HepG2 (cell line): ENCODE measurements around the gene MED23. TPM values are rescaled to one million over a fixed set of nuclear protein-coding genes. Genes with fewer than 3 reads are reported as not detected.

ENCODE experiments used
- BHLHE40 ChIP-seq: IDR thresholded peaks from 2 replicates; pipeline ENCODE4 v1.6.1; 2011; ENCODE audit warnings: low read length, improper control_type of control experiment
- DZIP1 ChIP-seq: sonication (generic); formaldehyde crosslinking; IDR thresholded peaks from 2 replicates; pipeline ENCODE4 v1.5.0; 2020; ENCODE audit warnings: mild to moderate bottlenecking, missing genetic modification reagents
- FOXK2 ChIP-seq: fragments of 450-650 bp; IDR thresholded peaks from 2 replicates; pipeline ENCODE4 v1.6.1; 2016
- GATAD2A ChIP-seq: IDR thresholded peaks from 2 replicates; pipeline ENCODE4 v1.6.1; 2016
- SRSF4 ChIP-seq: fragments of 200-400 bp; formaldehyde crosslinking; IDR thresholded peaks from one replicate; pipeline ENCODE4 v1.6.1; 2018; ENCODE audit warnings: mild to moderate bottlenecking, low read depth, low read length, moderate library complexity; ENCODE audit not compliant: poor library complexity, severe bottlenecking
- ZBTB49 ChIP-seq: sonication (generic); formaldehyde crosslinking; IDR thresholded peaks from 2 replicates; pipeline ENCODE4 v1.4.0; 2020; ENCODE audit warnings: missing genetic modification reagents, borderline replicate concordance
- ZMYM4 ChIP-seq: sonication (generic); formaldehyde crosslinking; IDR thresholded peaks from 2 replicates; pipeline ENCODE4 v1.8.1; 2023; ENCODE audit warnings: mild to moderate bottlenecking, missing genetic modification reagents
- ZNF205 ChIP-seq: IDR thresholded peaks from 2 replicates; pipeline ENCODE4 v1.6.1; 2018; ENCODE audit warnings: missing biosample characterization, missing genetic modification reagents
- ZNF331 ChIP-seq: sonication (generic); formaldehyde crosslinking; IDR thresholded peaks from 2 replicates; pipeline ENCODE4 v1.4.0; 2020; ENCODE audit warnings: missing genetic modification reagents
- ZNF569 ChIP-seq: sonication (generic); formaldehyde crosslinking; IDR thresholded peaks from 2 replicates; pipeline ENCODE4 v1.5.0; 2020; ENCODE audit warnings: mild to moderate bottlenecking, missing genetic modification reagents, moderate library complexity, borderline replicate concordance
- ZNF784 ChIP-seq: sonication (generic); formaldehyde crosslinking; IDR thresholded peaks from 2 replicates; pipeline ENCODE4 v1.5.1; 2020; ENCODE audit warnings: missing genetic modification reagents, mild to moderate bottlenecking, borderline replicate concordance
- polyA plus RNA-seq, 8 experiments: library from polyadenylated mRNA; depleted of rRNA in 3 of 8; stranded (reverse) in 7 of 8; unstranded in 1 of 8; fragments of >200 nt; fragmentation: Illumina TruSeq in 4 of 8; extraction: Trizol in 4 of 8; gene quantifications; 2 replicates each; pipeline versions ENCODE4 v1.2.1 to v1.2.3, GENCODE V29; 2011 to 2016; ENCODE audit warnings: low read depth in 4 of 8, missing spikeins in 1 of 8, mixed read lengths in 1 of 8; ENCODE audit not compliant: insufficient read depth in 1 of 8
- total RNA-seq, 5 experiments: library from RNA; depleted of rRNA; stranded (reverse); fragments of >200 nt; fragmentation: Illumina TruSeq; extraction: Trizol; gene quantifications; 2 replicates each; pipeline ENCODE4 v1.2.3, GENCODE V29; 2016; ENCODE audit warnings: low read depth in 1 of 5
- TF ChIP-seq, protein P1 (sequence below): sonication (generic); formaldehyde crosslinking; IDR thresholded peaks from 2 replicates; pipeline ENCODE4 v1.5.0; 2020; ENCODE audit warnings: mild to moderate bottlenecking, missing genetic modification reagents, borderline replicate concordance
- TF ChIP-seq, protein P2 (sequence below): sonication (generic); formaldehyde crosslinking; IDR thresholded peaks from 2 replicates; pipeline ENCODE4 v1.9.0; 2021; ENCODE audit warnings: missing genetic modification reagents, borderline replicate concordance

MED23 gene
- total and polyA plus RNA-seq, 2 of the 13 experiments (the other 11 are each of a cell fraction or from before 2014, with no cell fraction given), result 34.9 to 50.5 TPM

DNA sequence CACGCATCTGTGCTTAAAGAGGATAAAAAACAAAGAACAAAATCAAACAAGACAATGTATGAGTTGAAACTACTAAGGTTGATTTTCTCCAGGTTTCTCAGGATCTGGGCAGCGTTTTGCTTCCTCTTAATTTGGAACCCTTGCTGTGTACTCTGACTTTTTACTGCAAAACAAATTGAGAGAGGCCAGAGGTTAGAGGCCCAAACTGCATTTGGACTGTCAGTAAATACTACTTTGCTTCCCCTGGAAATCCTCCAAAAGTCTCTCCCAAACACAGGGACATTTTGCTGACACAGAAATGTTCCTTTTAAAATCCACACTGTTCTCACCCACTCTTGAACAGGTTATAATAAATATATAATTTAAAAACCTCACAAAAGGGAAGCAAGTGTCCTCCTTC lies 53.9 kb downstream of the MED23 start (continued):
- no peak; the same call in 1 of the 2 replicates for TF ChIP-seq ZNF784 (CRISPR knock-in tag)
- TF ChIP-seq, protein P1, sequence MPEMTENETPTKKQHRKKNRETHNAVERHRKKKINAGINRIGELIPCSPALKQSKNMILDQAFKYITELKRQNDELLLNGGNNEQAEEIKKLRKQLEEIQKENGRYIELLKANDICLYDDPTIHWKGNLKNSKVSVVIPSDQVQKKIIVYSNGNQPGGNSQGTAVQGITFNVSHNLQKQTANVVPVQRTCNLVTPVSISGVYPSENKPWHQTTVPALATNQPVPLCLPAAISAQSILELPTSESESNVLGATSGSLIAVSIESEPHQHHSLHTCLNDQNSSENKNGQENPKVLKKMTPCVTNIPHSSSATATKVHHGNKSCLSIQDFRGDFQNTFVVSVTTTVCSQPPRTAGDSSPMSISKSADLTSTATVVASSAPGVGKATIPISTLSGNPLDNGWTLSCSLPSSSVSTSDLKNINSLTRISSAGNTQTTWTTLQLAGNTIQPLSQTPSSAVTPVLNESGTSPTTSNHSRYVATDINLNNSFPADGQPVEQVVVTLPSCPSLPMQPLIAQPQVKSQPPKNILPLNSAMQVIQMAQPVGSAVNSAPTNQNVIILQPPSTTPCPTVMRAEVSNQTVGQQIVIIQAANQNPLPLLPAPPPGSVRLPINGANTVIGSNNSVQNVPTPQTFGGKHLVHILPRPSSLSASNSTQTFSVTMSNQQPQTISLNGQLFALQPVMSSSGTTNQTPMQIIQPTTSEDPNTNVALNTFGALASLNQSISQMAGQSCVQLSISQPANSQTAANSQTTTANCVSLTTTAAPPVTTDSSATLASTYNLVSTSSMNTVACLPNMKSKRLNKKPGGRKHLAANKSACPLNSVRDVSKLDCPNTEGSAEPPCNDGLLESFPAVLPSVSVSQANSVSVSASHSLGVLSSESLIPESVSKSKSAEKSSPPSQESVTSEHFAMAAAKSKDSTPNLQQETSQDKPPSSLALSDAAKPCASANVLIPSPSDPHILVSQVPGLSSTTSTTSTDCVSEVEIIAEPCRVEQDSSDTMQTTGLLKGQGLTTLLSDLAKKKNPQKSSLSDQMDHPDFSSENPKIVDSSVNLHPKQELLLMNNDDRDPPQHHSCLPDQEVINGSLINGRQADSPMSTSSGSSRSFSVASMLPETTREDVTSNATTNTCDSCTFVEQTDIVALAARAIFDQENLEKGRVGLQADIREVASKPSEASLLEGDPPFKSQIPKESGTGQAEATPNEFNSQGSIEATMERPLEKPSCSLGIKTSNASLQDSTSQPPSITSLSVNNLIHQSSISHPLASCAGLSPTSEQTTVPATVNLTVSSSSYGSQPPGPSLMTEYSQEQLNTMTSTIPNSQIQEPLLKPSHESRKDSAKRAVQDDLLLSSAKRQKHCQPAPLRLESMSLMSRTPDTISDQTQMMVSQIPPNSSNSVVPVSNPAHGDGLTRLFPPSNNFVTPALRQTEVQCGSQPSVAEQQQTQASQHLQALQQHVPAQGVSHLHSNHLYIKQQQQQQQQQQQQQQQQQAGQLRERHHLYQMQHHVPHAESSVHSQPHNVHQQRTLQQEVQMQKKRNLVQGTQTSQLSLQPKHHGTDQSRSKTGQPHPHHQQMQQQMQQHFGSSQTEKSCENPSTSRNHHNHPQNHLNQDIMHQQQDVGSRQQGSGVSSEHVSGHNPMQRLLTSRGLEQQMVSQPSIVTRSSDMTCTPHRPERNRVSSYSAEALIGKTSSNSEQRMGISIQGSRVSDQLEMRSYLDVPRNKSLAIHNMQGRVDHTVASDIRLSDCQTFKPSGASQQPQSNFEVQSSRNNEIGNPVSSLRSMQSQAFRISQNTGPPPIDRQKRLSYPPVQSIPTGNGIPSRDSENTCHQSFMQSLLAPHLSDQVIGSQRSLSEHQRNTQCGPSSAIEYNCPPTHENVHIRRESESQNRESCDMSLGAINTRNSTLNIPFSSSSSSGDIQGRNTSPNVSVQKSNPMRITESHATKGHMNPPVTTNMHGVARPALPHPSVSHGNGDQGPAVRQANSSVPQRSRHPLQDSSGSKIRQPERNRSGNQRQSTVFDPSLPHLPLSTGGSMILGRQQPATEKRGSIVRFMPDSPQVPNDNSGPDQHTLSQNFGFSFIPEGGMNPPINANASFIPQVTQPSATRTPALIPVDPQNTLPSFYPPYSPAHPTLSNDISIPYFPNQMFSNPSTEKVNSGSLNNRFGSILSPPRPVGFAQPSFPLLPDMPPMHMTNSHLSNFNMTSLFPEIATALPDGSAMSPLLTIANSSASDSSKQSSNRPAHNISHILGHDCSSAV (CRISPR knock-in tag), result no peak
- no peak for TF ChIP-seq ZNF205 (CRISPR knock-in tag)
- TF ChIP-seq ZBTB49 (CRISPR knock-in tag), result no peak
- TF ChIP-seq ZMYM4 (CRISPR knock-in tag), result peak; percentile 88
- peak; percentile 78 for TF ChIP-seq GATAD2A (CRISPR knock-in tag)
- TF ChIP-seq ZNF331 (CRISPR knock-in tag), result peak; percentile 54; the same call in 1 of the 2 replicates
- no peak for TF ChIP-seq DZIP1 (CRISPR knock-in tag)
- TF ChIP-seq BHLHE40, result no peak
- TF ChIP-seq, protein P2, sequence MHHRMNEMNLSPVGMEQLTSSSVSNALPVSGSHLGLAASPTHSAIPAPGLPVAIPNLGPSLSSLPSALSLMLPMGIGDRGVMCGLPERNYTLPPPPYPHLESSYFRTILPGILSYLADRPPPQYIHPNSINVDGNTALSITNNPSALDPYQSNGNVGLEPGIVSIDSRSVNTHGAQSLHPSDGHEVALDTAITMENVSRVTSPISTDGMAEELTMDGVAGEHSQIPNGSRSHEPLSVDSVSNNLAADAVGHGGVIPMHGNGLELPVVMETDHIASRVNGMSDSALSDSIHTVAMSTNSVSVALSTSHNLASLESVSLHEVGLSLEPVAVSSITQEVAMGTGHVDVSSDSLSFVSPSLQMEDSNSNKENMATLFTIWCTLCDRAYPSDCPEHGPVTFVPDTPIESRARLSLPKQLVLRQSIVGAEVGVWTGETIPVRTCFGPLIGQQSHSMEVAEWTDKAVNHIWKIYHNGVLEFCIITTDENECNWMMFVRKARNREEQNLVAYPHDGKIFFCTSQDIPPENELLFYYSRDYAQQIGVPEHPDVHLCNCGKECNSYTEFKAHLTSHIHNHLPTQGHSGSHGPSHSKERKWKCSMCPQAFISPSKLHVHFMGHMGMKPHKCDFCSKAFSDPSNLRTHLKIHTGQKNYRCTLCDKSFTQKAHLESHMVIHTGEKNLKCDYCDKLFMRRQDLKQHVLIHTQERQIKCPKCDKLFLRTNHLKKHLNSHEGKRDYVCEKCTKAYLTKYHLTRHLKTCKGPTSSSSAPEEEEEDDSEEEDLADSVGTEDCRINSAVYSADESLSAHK (CRISPR knock-in tag), result no peak
- no peak for TF ChIP-seq ZNF569 (CRISPR knock-in tag)
- no peak for TF ChIP-seq SRSF4
- no peak for TF ChIP-seq FOXK2
